OCI-LY3 (cell line): ENCODE results near the gene HECW1.
A peak's percentile ranks its signal among the peaks of the same experiment; 100 is the strongest.

Source experiments
- H2AFZ ChIP-seq: fragments of 200-600, 300-600 bp; shearing (Covaris generic); 2 replicates; pipeline ENCODE4 v1.6.0; 2014; ENCODE audit warnings: antibody characterized with exemption, low read depth, low read length
- H3K27ac ChIP-seq: fragments of 200-600, 300-600 bp; sonication (generic); 2 replicates; pipeline ENCODE4 v1.5.1; 2014; ENCODE audit warnings: mild to moderate bottlenecking, low read length, moderate library complexity, mixed read lengths
- H3K27me3 ChIP-seq: fragments of 200-600, 300-600 bp; sonication (generic); 2 replicates; pipeline ENCODE4 v1.6.1; 2014; ENCODE audit warnings: low read depth, low read length, mixed read lengths
- H3K36me3 ChIP-seq: fragments of 200-600, 300-600 bp; sonication (generic); replicated peaks from 2 replicates; pipeline ENCODE3; 2014; ENCODE audit warnings: low read depth, low read length, mixed read lengths
- H3K4me1 ChIP-seq: fragments of 300-600, 200-600 bp; sonication (generic); 2 replicates; pipeline ENCODE4 v1.6.1; 2014; ENCODE audit warnings: low read length, mixed read lengths
- H3K4me2 ChIP-seq: fragments of 200-600, 300-600 bp; sonication (generic); 2 replicates; pipeline ENCODE4 v1.6.1; 2014; ENCODE audit warnings: low read length, mixed read lengths
- H3K4me3 ChIP-seq: fragments of 300-600, 200-600 bp; sonication (generic); 2 replicates; pipeline ENCODE4 v1.5.1; 2014; ENCODE audit warnings: antibody characterized with exemption, mild to moderate bottlenecking, low read length, moderate library complexity
- H3K79me2 ChIP-seq: fragments of 300-600, 200-600 bp; shearing (Covaris generic); 2 replicates; pipeline ENCODE4 v1.6.1; 2014; ENCODE audit warnings: mild to moderate bottlenecking, low read length, mixed read lengths
- H3K9ac ChIP-seq: fragments of 300-600, 200-600 bp; shearing (Covaris generic); 2 replicates; pipeline ENCODE4 v1.6.0; 2014; ENCODE audit warnings: mild to moderate bottlenecking, low read length, moderate library complexity
- H3K9me3 ChIP-seq: fragments of 200-600, 300-600 bp; shearing (Covaris generic); 2 replicates; pipeline ENCODE4 v1.6.1; 2014; ENCODE audit warnings: low read length, mixed read lengths; ENCODE audit not compliant: insufficient read depth
- H4K20me1 ChIP-seq: fragments of 200-600, 300-600 bp; sonication (generic); 2 replicates; pipeline ENCODE4 v1.6.1; 2016; ENCODE audit warnings: low read length, mixed read lengths; ENCODE audit not compliant: insufficient read depth
- EZH2phosphoT487 ChIP-seq: fragments of 200-600 bp; shearing (Covaris generic); IDR thresholded peaks from 2 replicates; pipeline ENCODE4 v1.6.1; 2018; ENCODE audit warnings: antibody characterized with exemption, mixed run types, low read depth
- TF ChIP-seq, protein P1 (sequence below): fragments of 200-600, 300-600 bp; sonication (generic); IDR thresholded peaks from 2 replicates; pipeline ENCODE4 v1.5.1; 2014; ENCODE audit warnings: antibody characterized with exemption, low read length, low read depth

HECW1 gene

DNA sequence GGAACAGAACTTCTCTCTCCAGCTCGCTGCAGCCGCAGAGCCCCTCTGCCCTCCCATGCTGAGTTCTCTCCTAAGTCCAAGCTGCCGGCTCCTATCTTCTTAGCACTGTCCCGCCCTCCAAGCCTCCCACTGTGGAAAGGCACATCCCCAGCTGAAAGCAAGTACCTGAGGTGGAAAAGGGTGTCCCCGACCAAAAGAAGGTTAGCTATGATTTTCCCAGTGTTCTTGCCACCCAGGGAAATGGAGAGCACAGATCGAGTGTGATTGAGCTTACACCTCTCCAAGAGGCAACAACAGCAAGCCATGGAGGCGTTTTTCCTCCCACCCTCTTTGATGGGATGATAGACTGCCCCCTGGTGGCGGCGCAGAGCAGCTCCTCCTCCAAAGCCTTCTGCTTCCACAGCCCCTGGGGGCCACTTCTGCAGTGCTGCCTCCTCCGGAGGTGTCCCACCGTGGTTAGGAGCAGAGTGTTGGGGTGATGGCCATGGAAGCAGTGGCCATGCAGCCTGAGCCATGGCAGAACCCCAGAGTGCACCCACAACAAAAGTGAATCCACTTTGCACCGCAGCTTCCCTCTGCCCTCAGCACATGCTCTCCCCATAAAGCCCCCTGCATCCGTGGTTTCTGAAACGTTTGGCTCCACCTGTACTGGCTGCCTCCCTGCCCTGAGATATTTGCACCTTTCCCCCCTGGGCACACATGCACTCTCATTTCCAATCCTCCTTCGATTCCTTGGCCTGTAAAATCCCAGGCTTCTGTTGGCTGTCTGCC, 327.4 kb downstream of the HECW1 start:
- peak overlapping the region; percentile 97 for H2AFZ ChIP-seq

DNA sequence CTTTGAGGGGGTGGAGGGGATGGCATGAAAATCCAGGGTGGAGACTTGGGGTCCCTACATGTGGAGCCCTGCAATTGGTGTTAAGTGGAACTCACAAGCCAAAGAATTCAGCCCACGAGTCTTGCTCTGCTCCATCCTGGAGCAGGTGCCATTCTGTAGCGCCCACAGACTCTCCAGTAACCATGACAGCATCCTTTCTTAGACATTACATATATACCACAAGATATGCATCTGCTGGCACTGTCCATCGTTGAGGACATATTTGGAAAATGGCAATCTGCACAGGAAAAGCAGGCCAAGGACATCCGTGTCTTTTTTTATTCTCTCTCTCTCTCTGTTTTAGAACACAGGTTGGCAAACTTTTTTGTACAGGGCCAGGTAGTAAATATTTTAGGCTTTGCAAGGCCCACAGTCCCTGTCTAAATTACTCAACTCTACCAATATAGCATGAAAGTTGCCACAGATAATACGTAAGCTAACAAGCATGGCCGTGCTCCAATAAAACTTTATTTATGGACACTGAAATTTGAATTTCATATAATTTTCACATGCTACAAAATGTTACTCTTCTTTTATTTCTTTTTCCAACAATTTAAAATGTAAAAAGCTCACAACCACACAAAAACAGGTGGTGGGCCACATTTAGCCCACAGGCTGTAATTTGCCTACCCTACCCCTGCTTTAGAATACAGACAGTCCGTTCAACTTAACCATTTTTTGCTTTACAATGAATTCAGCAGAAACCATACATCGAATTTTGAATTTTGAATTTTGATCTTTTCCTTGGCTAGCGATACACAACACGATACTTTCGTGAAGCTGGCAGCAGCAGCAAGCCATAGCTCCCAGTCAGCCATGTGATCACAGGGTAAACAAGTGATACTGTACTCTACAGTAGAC, 329.0 kb downstream of the HECW1 start:
- Histone ChIP-seq H3K4me1 (peaks cover 14% of the 10 kb centered on the region; the same call in 1 of the 2 replicates), H3K9ac (no peak overlapping the region), H3K36me3 (no peaks in the 10 kb centered on the region), H3K27me3 (no peaks in the 10 kb centered on the region), H4K20me1 (no peaks in the 10 kb centered on the region), H3K4me3 (no peak overlapping the region), H3K4me2 (no peak overlapping the region), H3K79me2 (no peaks in the 10 kb centered on the region), H3K9me3 (no peaks in the 10 kb centered on the region), H3K27ac (no peak overlapping the region), H2AFZ (no peak overlapping the region)
- TF ChIP-seq, protein P1, sequence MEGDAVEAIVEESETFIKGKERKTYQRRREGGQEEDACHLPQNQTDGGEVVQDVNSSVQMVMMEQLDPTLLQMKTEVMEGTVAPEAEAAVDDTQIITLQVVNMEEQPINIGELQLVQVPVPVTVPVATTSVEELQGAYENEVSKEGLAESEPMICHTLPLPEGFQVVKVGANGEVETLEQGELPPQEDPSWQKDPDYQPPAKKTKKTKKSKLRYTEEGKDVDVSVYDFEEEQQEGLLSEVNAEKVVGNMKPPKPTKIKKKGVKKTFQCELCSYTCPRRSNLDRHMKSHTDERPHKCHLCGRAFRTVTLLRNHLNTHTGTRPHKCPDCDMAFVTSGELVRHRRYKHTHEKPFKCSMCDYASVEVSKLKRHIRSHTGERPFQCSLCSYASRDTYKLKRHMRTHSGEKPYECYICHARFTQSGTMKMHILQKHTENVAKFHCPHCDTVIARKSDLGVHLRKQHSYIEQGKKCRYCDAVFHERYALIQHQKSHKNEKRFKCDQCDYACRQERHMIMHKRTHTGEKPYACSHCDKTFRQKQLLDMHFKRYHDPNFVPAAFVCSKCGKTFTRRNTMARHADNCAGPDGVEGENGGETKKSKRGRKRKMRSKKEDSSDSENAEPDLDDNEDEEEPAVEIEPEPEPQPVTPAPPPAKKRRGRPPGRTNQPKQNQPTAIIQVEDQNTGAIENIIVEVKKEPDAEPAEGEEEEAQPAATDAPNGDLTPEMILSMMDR, result no peak
- TF ChIP-seq EZH2phosphoT487, result no peak

More for the DNA sequence above, 327.4 kb downstream of the HECW1 start:
- H3K4me1 ChIP-seq, result peaks cover 14% of the 10 kb centered on the region; the same call in 1 of the 2 replicates
- no peaks in the 10 kb centered on the region for H4K20me1 ChIP-seq
- H3K27me3 ChIP-seq, result no peaks in the 10 kb centered on the region
- H3K4me3 ChIP-seq, result peak overlapping the region; percentile 54
- H3K9ac ChIP-seq, result no peak overlapping the region
- H3K27ac ChIP-seq, result no peak overlapping the region
- H3K79me2 ChIP-seq, result no peaks in the 10 kb centered on the region
- TF ChIP-seq, protein P1, result peak; percentile 92
- no peak for TF ChIP-seq EZH2phosphoT487
- H3K9me3 ChIP-seq, result no peaks in the 10 kb centered on the region
- peak overlapping the region; percentile 66 for H3K4me2 ChIP-seq
- no peaks in the 10 kb centered on the region for H3K36me3 ChIP-seq

DNA sequence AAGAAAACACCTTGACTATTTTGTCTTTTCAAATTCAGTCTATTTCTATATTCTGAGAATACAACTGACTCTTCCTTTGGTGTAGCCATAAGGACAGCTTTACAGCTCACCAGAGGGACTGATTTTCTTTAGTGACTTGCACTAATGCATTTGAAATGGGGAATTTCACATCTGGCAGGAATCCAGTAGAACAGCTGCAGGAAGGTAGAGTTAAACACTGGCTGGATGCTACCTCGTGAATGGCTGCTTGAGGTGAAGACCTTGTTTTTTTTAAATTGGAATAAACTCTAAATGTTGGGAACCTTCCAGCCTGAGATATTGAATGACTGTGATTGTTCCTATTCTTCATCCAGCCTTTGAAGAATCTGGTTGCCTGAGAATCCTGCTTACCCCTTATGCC, 330.9 kb downstream of the HECW1 start:
- Histone ChIP-seq H3K27ac (no peak overlapping the region), H3K4me3 (no peak overlapping the region), H2AFZ (no peak overlapping the region), H3K4me1 (peaks cover 14% of the 10 kb centered on the region; the same call in 1 of the 2 replicates), H3K36me3 (no peaks in the 10 kb centered on the region), H3K9ac (no peak overlapping the region), H3K79me2 (no peaks in the 10 kb centered on the region), H3K9me3 (no peaks in the 10 kb centered on the region), H3K4me2 (no peak overlapping the region), H3K27me3 (no peaks in the 10 kb centered on the region), H4K20me1 (no peaks in the 10 kb centered on the region)
- TF ChIP-seq, protein P1, result no peak
- no peak for TF ChIP-seq EZH2phosphoT487
